ENCODE data around the gene ZNF263. TPM values are rescaled to one million over a fixed set of nuclear protein-coding genes. Genes with fewer than 3 reads are reported as not detected.

The ZNF263 gene
- total and polyA plus RNA-seq, 2 donors (not counting 1 experiment from before 2014, with no cell fraction given): 24.7 to 46.0 TPM

GRCh38 chr16:3266873-3267537 is 16.3 kb upstream of the ZNF263 start:
- H3K4me2 ChIP-seq (replicated peaks; ENCODE audit: low read depth, low read length, poor library complexity, severe bottlenecking): no peak overlapping the region
- peaks cover 29% of the 10 kb centered on the region for H3K79me2 ChIP-seq (ENCODE audit: control insufficient read depth, insufficient read depth, low read length)
- no peak overlapping the region for H2AFZ ChIP-seq (ENCODE audit: insufficient read depth, low read depth, low read length, poor library complexity, severe bottlenecking)
- peaks cover 9 to 18% of the 10 kb centered on the region in 2 donors for H3K4me1 ChIP-seq (ENCODE audit: control insufficient read depth in 2 of 2, insufficient read depth in 2 of 2, low read length in 2 of 2)
- H3K27ac ChIP-seq (ENCODE audit: low read length in 2 of 2): no peak overlapping the region
- POLR2A ChIA-PET: interaction anchor here (0.6 to 0.8 kb wide), 4 partner anchors 13 to 1098 kb away, joined by 3 to 8 read pairs (median 4); no protein-coding TSS in a partner anchor
- H3K9me3 Mint-ChIP-seq (ENCODE audit: insufficient read depth): no peaks in the 10 kb centered on the region
- no peak overlapping the region for H3K4me3 Mint-ChIP-seq
- H4K20me1 ChIP-seq (ENCODE audit: control insufficient read depth, insufficient read depth, low read length, poor library complexity, severe bottlenecking): peaks cover 11% of the 10 kb centered on the region
- CTCF ChIA-PET: interaction anchor here (0.8 to 3.5 kb wide), 9 partner anchors 10 to 192 kb away, joined by 3 to 17 read pairs (median 3); partner anchors contain the start of gene ZNF263
- DNase-seq (no peak), ATAC-seq (ENCODE audit: low read depth) (no peak)
- no peak overlapping the region for H3K4me3 ChIP-seq (ENCODE audit: control extremely low read depth in 1 of 5, extremely low read depth in 1 of 5, insufficient read depth in 1 of 5, low read depth in 2 of 5, low read length in 4 of 5)
- no peak overlapping the region for H3K9ac ChIP-seq (ENCODE audit: low read length)
- intact Hi-C loops (cut with micrococcal nuclease): loop anchor here (10.0 kb wide), 2 partner anchors 112 to 1348 kb away; partner anchors contain the start of gene UBALD1
- H3K27me3 Mint-ChIP-seq: no peaks in the 10 kb centered on the region
- H3K9me3 ChIP-seq (ENCODE audit: control extremely low read depth in 1 of 3, control insufficient read depth in 2 of 3, insufficient read depth in 1 of 3, low read length in 2 of 3): peaks cover 2 to 16% (median 2%) of the 10 kb centered on the region in 3 donors
- peaks cover 28% of the 10 kb centered on the region for H3K4me1 Mint-ChIP-seq
- TF ChIP-seq CTCF (IDR thresholded peaks at IDR 0.05): peak; percentile 47
- no peak for TF ChIP-seq EZH2 (IDR thresholded peaks at IDR 0.05; ENCODE audit: borderline replicate concordance, insufficient read depth, low read depth, low read length, poor library complexity, severe bottlenecking)
- H3K36me3 ChIP-seq (replicated peaks in 1 of 2; ENCODE audit: control extremely low read depth in 1 of 2, control insufficient read depth in 1 of 2, extremely low read depth in 1 of 2, insufficient read depth in 2 of 2, low read length in 1 of 2): peaks cover 0 to 17% of the 10 kb centered on the region in 2 experiments
- WGBS (ENCODE audit: insufficient coverage): no CpG with 5 or more reads among the region's 5 CpGs
- H3K27me3 ChIP-seq (replicated peaks in 1 of 4; ENCODE audit: control extremely low read depth in 1 of 4, control insufficient read depth in 3 of 4, insufficient read depth in 4 of 4, low read length in 3 of 4): no peaks in the 10 kb centered on the region
- no peak overlapping the region for H3K27ac Mint-ChIP-seq

GRCh38 chr16:3268294-3268693 is 15.0 kb upstream of the ZNF263 start:
- H3K27ac Mint-ChIP-seq: no peak overlapping the region

More at GRCh38 chr16:3268294-3268693, 15.0 kb upstream of the ZNF263 start:
- H3K27me3 Mint-ChIP-seq: no peaks in the 10 kb centered on the region
- TF ChIP-seq CTCF (IDR thresholded peaks at IDR 0.05) (no peak), EZH2 (IDR thresholded peaks at IDR 0.05; ENCODE audit: borderline replicate concordance, insufficient read depth, low read depth, low read length, poor library complexity, severe bottlenecking) (no peak)
- ChIA-PET POLR2A (interaction anchor here (0.6 kb wide), 2 partner anchors 29 to 52 kb away, joined by 3 to 12 read pairs; no protein-coding TSS in a partner anchor), CTCF (no interaction called here)
- no peak overlapping the region for H3K4me2 ChIP-seq (replicated peaks; ENCODE audit: low read depth, low read length, poor library complexity, severe bottlenecking)
- DNase-seq (no peak), ATAC-seq (ENCODE audit: low read depth) (no peak)
- H3K79me2 ChIP-seq (ENCODE audit: control insufficient read depth, insufficient read depth, low read length): peaks cover 22% of the 10 kb centered on the region
- peaks cover 20% of the 10 kb centered on the region for H3K4me1 Mint-ChIP-seq
- no peaks in the 10 kb centered on the region for H3K27me3 ChIP-seq (replicated peaks in 1 of 4; ENCODE audit: control extremely low read depth in 1 of 4, control insufficient read depth in 3 of 4, insufficient read depth in 4 of 4, low read length in 3 of 4)
- H3K9me3 Mint-ChIP-seq (ENCODE audit: insufficient read depth): no peaks in the 10 kb centered on the region
- 100% methylated on average over 1 of the region's 1 CpG for WGBS (ENCODE audit: insufficient coverage)
- no peak overlapping the region for H3K4me3 ChIP-seq (ENCODE audit: control extremely low read depth in 1 of 5, extremely low read depth in 1 of 5, insufficient read depth in 1 of 5, low read depth in 2 of 5, low read length in 4 of 5)
- H3K27ac ChIP-seq (ENCODE audit: low read length in 2 of 2): no peak overlapping the region
- H3K4me1 ChIP-seq (ENCODE audit: control insufficient read depth in 2 of 2, insufficient read depth in 2 of 2, low read length in 2 of 2): peaks cover 5 to 12% of the 10 kb centered on the region in 2 donors
- no peak overlapping the region for H2AFZ ChIP-seq (ENCODE audit: insufficient read depth, low read depth, low read length, poor library complexity, severe bottlenecking)
- peaks cover 0 to 17% of the 10 kb centered on the region in 2 experiments for H3K36me3 ChIP-seq (replicated peaks in 1 of 2; ENCODE audit: control extremely low read depth in 1 of 2, control insufficient read depth in 1 of 2, extremely low read depth in 1 of 2, insufficient read depth in 2 of 2, low read length in 1 of 2)
- H4K20me1 ChIP-seq (ENCODE audit: control insufficient read depth, insufficient read depth, low read length, poor library complexity, severe bottlenecking): peaks cover 11% of the 10 kb centered on the region
- H3K4me3 Mint-ChIP-seq: no peak overlapping the region
- no peak overlapping the region for H3K9ac ChIP-seq (ENCODE audit: low read length)
- H3K9me3 ChIP-seq (ENCODE audit: control extremely low read depth in 1 of 3, control insufficient read depth in 2 of 3, insufficient read depth in 1 of 3, low read length in 2 of 3): peaks cover 2 to 13% (median 2%) of the 10 kb centered on the region in 3 donors
- intact Hi-C loops (cut with micrococcal nuclease): loop anchor here (10.0 kb wide), 2 partner anchors 113 to 1347 kb away; partner anchors contain the start of gene UBALD1
